ENCODE measurements around the gene NOL3.

The NOL3 gene

GRCh38 chr16:67223992-67224391 is 53.7 kb downstream of the NOL3 start:
- TF ChIP-seq, protein P1, sequence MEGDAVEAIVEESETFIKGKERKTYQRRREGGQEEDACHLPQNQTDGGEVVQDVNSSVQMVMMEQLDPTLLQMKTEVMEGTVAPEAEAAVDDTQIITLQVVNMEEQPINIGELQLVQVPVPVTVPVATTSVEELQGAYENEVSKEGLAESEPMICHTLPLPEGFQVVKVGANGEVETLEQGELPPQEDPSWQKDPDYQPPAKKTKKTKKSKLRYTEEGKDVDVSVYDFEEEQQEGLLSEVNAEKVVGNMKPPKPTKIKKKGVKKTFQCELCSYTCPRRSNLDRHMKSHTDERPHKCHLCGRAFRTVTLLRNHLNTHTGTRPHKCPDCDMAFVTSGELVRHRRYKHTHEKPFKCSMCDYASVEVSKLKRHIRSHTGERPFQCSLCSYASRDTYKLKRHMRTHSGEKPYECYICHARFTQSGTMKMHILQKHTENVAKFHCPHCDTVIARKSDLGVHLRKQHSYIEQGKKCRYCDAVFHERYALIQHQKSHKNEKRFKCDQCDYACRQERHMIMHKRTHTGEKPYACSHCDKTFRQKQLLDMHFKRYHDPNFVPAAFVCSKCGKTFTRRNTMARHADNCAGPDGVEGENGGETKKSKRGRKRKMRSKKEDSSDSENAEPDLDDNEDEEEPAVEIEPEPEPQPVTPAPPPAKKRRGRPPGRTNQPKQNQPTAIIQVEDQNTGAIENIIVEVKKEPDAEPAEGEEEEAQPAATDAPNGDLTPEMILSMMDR (conservative IDR thresholded peaks at IDR 0.05; ENCODE audit: control insufficient read depth, insufficient read depth, low read depth, low read length), result no peak
- H3K4me3 ChIP-seq (ENCODE audit: control insufficient read depth, low read depth, low read length), result no peak overlapping the region
- no peak for DNase-seq (ENCODE audit: low read depth)
